HL-60 (cell line): Measurements from ENCODE around the gene TEKT3.

Source experiments
- CTCF ChIP-seq: IDR thresholded peaks from one replicate; pipeline ENCODE4 v1.5.1; 2011; ENCODE audit warnings: low read length, control low read depth, inconsistent platforms; ENCODE audit not compliant: insufficient read depth
- GABPA ChIP-seq: IDR thresholded peaks from 2 replicates; pipeline ENCODE4 v1.6.1; 2012; ENCODE audit warnings: low read depth
- POLR2AphosphoS5 ChIP-seq: IDR thresholded peaks from 2 replicates; pipeline ENCODE4 v1.6.1; 2012; ENCODE audit warnings: low read depth
- REST ChIP-seq: IDR thresholded peaks from 2 replicates; pipeline ENCODE4 v1.6.1; 2012; ENCODE audit warnings: low read depth; ENCODE audit not compliant: insufficient replicate concordance

- TF ChIP-seq REST (no peak), CTCF (no peak), POLR2AphosphoS5 (no peak), GABPA (no peak)
Observed at GRCh38 chr17:15289285-15290183, 51.9 kb downstream of the TEKT3 start.
